ENCODE results near the gene ADAMTSL1.

ADAMTSL1 gene

DNA sequence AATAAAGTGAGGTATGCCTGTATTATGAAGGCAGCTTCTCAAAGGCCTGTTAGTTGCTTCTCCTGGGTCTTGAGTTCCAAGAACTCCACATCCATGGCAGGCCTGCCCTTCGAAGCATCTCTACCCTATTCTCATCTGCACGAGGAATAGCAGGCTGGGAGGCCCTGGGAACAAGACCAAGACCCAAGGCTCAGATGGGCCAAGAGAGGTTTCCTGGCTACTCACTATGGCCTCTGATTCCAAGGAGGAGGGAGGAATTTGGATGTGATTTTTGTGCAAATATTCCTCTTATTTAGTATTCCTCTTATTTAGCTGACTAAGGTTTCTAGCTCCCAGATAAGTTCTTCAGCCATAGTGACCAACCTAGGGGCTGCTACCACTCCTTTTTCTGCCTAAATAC lies 407.8 kb downstream of the ADAMTSL1 start:
- Histone ChIP-seq H3K9ac (ENCODE audit: low read depth, low read length, poor library complexity, severe bottlenecking) (no peak overlapping the region), H2AFZ (ENCODE audit: low read length) (no peak overlapping the region), H3K9me2 (replicated peaks; ENCODE audit: low read depth, low read length) (no peaks in the 10 kb centered on the region), H3K4me3 (ENCODE audit: low read length, poor library complexity, severe bottlenecking) (no peak overlapping the region), H3F3A (ENCODE audit: low read depth) (no peaks in the 10 kb centered on the region), H3K9me3 (ENCODE audit: insufficient read depth, low read depth, low read length) (no peaks in the 10 kb centered on the region), H3K4me2 (ENCODE audit: low read depth, low read length, poor library complexity, severe bottlenecking) (no peak overlapping the region), H3K27me3 (ENCODE audit: insufficient read depth, low read length, poor library complexity, severe bottlenecking) (no peaks in the 10 kb centered on the region), H4K20me1 (ENCODE audit: insufficient read depth, low read length, poor library complexity, severe bottlenecking) (no peaks in the 10 kb centered on the region), H3K4me1 (ENCODE audit: insufficient read depth, low read length, poor library complexity, severe bottlenecking) (no peaks in the 10 kb centered on the region), H3K36me3 (ENCODE audit: insufficient read depth, low read length) (no peaks in the 10 kb centered on the region), H3K79me2 (ENCODE audit: insufficient read depth, low read length) (no peaks in the 10 kb centered on the region)
- TF ChIP-seq, protein P1, sequence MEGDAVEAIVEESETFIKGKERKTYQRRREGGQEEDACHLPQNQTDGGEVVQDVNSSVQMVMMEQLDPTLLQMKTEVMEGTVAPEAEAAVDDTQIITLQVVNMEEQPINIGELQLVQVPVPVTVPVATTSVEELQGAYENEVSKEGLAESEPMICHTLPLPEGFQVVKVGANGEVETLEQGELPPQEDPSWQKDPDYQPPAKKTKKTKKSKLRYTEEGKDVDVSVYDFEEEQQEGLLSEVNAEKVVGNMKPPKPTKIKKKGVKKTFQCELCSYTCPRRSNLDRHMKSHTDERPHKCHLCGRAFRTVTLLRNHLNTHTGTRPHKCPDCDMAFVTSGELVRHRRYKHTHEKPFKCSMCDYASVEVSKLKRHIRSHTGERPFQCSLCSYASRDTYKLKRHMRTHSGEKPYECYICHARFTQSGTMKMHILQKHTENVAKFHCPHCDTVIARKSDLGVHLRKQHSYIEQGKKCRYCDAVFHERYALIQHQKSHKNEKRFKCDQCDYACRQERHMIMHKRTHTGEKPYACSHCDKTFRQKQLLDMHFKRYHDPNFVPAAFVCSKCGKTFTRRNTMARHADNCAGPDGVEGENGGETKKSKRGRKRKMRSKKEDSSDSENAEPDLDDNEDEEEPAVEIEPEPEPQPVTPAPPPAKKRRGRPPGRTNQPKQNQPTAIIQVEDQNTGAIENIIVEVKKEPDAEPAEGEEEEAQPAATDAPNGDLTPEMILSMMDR (conservative IDR thresholded peaks at IDR 0.05; ENCODE audit: low read length), result no peak
- no peak for TF ChIP-seq EZH2phosphoT487 (IDR thresholded peaks at IDR 0.05; ENCODE audit: borderline replicate concordance)

DNA sequence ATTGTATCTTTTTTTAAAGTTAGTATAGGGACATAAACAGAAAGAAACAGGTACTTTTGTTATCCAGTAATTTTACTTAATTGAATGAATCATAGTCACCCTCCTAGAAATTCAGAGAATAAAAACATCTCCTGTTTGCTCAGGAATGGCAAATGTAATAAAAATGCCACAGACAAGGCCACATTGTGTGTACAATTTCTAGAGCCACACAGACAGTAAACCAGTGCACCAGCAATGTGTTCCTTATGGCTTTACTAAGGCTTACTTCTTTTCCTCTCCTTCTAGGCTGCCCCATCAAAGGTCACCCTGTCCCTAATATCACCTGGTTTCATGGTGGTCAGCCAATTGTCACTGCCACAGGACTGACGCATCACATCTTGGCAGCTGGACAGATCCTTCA lies 413.6 kb downstream of the ADAMTSL1 start:
- H2AFZ ChIP-seq (ENCODE audit: low read length), result no peak overlapping the region
- no peaks in the 10 kb centered on the region for H3K9me3 ChIP-seq (ENCODE audit: insufficient read depth, low read depth, low read length)
- no peaks in the 10 kb centered on the region for H3K36me3 ChIP-seq (ENCODE audit: insufficient read depth, low read length)
- no peak overlapping the region for H3K4me3 ChIP-seq (ENCODE audit: low read length, poor library complexity, severe bottlenecking)
- H3K4me1 ChIP-seq (ENCODE audit: insufficient read depth, low read length, poor library complexity, severe bottlenecking), result no peaks in the 10 kb centered on the region
- no peaks in the 10 kb centered on the region for H4K20me1 ChIP-seq (ENCODE audit: insufficient read depth, low read length, poor library complexity, severe bottlenecking)
- H3K9me2 ChIP-seq (replicated peaks; ENCODE audit: low read depth, low read length), result no peaks in the 10 kb centered on the region
- H3K79me2 ChIP-seq (ENCODE audit: insufficient read depth, low read length), result no peaks in the 10 kb centered on the region
- H3K9ac ChIP-seq (ENCODE audit: low read depth, low read length, poor library complexity, severe bottlenecking), result no peak overlapping the region
- TF ChIP-seq EZH2phosphoT487 (IDR thresholded peaks at IDR 0.05; ENCODE audit: borderline replicate concordance), result no peak
- TF ChIP-seq, protein P1 (conservative IDR thresholded peaks at IDR 0.05; ENCODE audit: low read length), result no peak
- H3F3A ChIP-seq (ENCODE audit: low read depth), result no peaks in the 10 kb centered on the region
- no peak overlapping the region for H3K4me2 ChIP-seq (ENCODE audit: low read depth, low read length, poor library complexity, severe bottlenecking)
- no peaks in the 10 kb centered on the region for H3K27me3 ChIP-seq (ENCODE audit: insufficient read depth, low read length, poor library complexity, severe bottlenecking)

DNA sequence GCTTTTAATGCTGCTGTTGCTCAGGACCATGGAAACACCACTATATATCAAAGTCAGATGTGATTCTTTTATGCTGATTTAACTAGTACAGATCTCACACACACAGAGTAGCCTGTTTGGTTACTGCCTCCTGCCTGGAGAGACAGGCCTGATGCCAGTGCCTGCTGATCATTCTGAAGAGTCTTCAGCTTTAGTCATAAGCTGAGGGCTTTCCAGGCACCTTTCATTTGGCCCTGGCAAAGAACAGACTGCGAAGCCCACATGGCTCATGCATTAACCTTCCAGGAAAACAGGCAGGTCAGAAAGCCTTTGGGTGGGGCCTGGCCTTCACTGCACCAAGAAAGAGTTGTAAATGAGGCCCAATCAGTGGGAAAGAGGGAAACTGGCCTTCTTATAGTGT lies 414.3 kb downstream of the ADAMTSL1 start:
- Histone ChIP-seq H2AFZ (ENCODE audit: low read length) (no peak overlapping the region), H3K27me3 (ENCODE audit: insufficient read depth, low read length, poor library complexity, severe bottlenecking) (no peaks in the 10 kb centered on the region), H3K79me2 (ENCODE audit: insufficient read depth, low read length) (no peaks in the 10 kb centered on the region), H3K4me2 (ENCODE audit: low read depth, low read length, poor library complexity, severe bottlenecking) (no peak overlapping the region), H3K4me1 (ENCODE audit: insufficient read depth, low read length, poor library complexity, severe bottlenecking) (no peaks in the 10 kb centered on the region), H3K9me3 (ENCODE audit: insufficient read depth, low read depth, low read length) (no peaks in the 10 kb centered on the region), H3K36me3 (ENCODE audit: insufficient read depth, low read length) (no peaks in the 10 kb centered on the region), H4K20me1 (ENCODE audit: insufficient read depth, low read length, poor library complexity, severe bottlenecking) (no peaks in the 10 kb centered on the region), H3K4me3 (ENCODE audit: low read length, poor library complexity, severe bottlenecking) (no peak overlapping the region), H3K9ac (ENCODE audit: low read depth, low read length, poor library complexity, severe bottlenecking) (no peak overlapping the region), H3K9me2 (replicated peaks; ENCODE audit: low read depth, low read length) (no peaks in the 10 kb centered on the region), H3F3A (ENCODE audit: low read depth) (no peaks in the 10 kb centered on the region)
- TF ChIP-seq, protein P1 (conservative IDR thresholded peaks at IDR 0.05; ENCODE audit: low read length), result no peak
- TF ChIP-seq EZH2phosphoT487 (IDR thresholded peaks at IDR 0.05; ENCODE audit: borderline replicate concordance), result no peak
